Left lobe of liver (tissue), 2 donors: ENCODE data around the gene TTC3. TPM values are rescaled to one million over a fixed set of nuclear protein-coding genes. Genes with fewer than 3 reads are reported as not detected.
"Not testable (repeated sequence)": the region's sequence is repeated elsewhere in the genome, so short reads cannot be mapped to it uniquely, and the experiment has no call there.

Source experiments
- ATAC-seq: fragments of 200-7000 bp; cut with Tn5 transposase; one replicate; pipeline ENCODE4 v1.9.1; 2020; ENCODE audit warnings: mild to moderate bottlenecking, moderate library complexity
- DNase-seq: peaks from one replicate; pipeline ENCODE4 v3.0.0-alpha.2; 2020; ENCODE audit warnings: low spot score
- total RNA-seq: library from RNA; stranded (reverse); gene quantifications from one replicate; pipeline ENCODE4 v1.2.1, GENCODE V29; 2021
- donor health status: DM: no; HTN: no; CAD: no; lungs with moderate emphysema.
- donor health status: DM: no; HTN: yes; CAD: no.

Gene TTC3
- total RNA-seq, 1 donor from 2014 or later: 50.5 TPM

- ATAC-seq: peak; percentile 93
- peak; percentile 91 for DNase-seq
These were observed 148.1 kb downstream of the TTC3 start for GRCh38 chr21:37220981-37221664.

DNA sequence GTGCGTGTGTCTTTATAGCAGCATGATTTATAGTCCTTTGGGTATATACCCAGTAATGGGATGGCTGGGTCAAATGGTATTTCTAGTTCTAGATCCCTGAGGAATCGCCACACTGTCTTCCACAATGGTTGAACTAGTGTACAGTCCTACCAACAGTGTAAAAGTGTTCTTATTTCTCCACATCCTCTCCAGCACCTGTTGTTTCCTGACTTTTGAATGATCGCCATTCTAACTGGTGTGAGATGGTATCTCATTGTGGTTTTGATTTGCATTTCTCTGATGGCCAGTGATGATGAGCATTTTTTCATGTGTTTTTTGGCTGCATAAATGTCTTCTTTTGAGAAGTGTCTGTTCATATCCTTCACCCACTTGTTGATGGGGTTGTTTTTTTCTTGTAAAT lies 149.2 kb downstream of the TTC3 start:
- ATAC-seq, DNase-seq: not testable (repeated sequence)

GRCh38 chr21:37223804-37224345 lies 150.8 kb downstream of the TTC3 start:
- no peak for DNase-seq

DNA sequence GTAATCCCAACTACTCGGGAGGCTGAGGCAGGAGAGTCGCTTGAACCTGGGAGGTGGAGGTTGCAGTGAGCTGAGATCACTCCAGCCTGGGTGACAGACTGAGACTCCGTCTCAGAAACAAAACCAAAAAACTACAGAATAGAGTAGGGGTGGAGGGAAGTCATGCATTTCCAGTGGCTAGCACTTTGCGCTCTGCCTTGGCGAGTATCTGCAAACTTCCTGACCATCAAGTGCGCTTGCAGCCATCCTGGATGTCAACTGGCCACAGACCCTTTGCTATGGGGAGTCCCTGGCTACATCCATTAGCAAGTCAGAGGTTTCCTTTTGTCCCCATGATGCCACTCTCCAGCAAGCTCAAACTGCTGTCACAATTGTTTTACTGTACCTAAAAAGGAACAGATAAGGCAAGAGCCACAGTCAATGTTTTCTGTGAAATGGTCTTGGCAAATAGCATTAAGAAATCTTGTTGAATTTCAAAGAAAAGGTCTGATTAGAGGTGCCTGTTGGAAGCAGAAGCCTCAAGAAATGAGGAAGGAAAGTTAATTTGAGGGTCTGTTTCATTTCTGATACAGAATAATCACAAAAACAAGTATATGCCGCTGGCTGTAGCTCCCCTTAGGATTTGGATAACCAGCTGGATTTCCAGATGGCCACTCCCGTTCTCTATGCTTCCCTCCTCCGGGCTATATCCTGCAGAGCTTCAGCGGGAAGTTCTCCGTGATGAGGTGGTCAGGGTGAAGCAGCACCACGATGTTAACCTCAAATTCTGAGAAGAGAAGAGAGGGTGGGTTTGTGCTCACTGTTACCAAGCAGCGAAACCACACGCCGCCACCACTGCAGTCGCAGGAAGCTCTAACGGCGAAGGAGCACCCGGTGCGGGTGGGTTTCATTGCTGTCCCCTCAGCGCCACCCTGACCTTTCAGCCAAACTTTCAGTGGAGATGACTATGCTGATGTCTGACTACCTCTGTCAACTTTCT lies 152.1 kb downstream of the TTC3 start:
- no peak for ATAC-seq
- DNase-seq: no peak

More at GRCh38 chr21:37223804-37224345, 150.8 kb downstream of the TTC3 start:
- no peak for ATAC-seq

DNA sequence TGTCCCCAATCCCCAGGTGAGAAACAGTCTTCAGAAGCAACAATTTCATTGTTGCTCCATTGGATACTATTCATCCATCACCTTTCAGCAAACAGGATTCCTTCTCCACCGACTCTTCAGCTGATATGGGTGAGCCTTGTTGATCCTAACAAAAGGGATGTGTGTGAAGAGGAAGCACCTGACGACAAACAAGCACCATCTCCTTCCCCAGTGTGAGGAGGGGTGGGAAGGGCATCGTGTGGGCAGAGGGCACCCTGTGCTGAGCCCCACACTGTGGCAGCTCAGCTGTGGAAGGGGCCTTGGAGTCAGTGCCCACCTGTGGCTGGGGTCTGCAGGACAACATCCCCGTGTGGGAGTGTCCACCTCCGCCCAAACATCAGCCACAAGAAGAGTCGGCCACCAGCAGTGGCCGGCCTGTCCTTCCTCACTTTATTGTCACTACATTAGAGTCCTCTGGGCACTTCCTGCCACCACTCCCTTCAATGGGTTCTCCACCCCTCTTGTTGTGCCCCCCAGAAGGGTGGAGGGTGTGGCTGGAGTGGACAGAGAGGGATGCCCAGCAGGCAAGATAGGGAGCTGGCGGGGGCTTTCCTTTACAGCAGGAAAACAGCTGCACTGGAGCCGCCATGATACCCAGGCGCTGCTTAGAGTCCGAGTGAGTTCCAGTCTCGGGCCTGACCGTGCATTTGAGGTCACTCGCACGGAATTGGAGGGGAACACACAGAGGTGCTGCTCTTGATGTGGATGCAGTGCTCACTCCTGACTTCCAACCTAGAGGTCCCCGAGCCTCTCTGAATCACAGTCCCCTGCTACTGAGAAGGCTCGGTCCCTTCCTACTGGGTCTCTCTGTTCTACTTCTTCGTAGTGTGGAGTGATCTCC lies 153.2 kb downstream of the TTC3 start:
- no peak for ATAC-seq
- no peak for DNase-seq

DNA sequence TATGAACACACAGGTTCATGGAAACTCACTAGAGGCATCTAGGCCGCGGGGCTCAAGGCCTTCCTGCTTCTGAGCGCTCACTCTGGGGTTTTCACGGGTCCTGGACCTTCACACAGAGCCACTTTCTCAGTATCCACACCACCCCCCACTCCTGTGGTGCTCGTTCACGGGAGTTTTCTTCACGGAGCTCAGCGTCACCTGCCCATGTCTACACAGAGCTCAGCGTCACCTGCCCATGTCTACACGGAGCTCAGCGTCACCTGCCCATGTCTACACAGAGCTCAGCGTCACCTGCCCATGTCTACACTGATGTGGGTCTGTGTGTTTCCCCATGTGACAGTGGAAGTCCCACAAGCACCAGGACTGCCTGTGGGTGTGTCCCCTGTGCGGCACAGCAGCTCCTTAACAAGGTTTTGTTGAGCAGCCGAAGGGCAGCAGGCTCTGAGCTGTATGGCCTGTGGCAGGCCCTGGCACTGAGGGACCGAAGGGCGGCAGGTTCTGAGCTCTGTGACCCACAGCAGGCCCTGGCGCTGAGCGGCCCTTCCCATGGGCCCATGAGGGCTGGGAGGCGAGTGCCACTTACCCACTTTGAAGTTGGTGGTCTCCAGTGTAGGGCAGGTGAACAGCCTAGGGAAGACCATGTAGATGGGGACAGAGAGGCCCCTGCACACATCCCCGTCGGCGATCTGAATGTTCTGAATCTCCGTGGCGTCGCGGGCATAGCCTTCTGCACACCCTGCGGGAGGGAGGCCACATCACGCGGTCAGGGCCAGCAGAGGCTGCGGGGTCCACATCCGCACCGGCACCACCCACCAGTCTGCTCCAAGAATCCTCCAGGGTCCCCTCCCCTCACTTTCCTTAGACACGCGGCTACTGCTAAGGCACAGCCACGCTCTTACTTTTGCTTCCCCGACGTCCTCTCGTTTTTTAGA lies 154.3 kb downstream of the TTC3 start:
- DNase-seq: no peak
- ATAC-seq: no peak

- no peak for DNase-seq
These were observed 154.9 kb downstream of the TTC3 start for GRCh38 chr21:37228003-37228400.

GRCh38 chr21:37230632-37231248 lies 157.7 kb downstream of the TTC3 start:
- DNase-seq: no peak
- ATAC-seq: no peak

More at GRCh38 chr21:37228003-37228400, 154.9 kb downstream of the TTC3 start:
- no peak for ATAC-seq

- ATAC-seq (no peak), DNase-seq (no peak)
These were observed 158.2 kb downstream of the TTC3 start for GRCh38 chr21:37231249-37231645.

DNA sequence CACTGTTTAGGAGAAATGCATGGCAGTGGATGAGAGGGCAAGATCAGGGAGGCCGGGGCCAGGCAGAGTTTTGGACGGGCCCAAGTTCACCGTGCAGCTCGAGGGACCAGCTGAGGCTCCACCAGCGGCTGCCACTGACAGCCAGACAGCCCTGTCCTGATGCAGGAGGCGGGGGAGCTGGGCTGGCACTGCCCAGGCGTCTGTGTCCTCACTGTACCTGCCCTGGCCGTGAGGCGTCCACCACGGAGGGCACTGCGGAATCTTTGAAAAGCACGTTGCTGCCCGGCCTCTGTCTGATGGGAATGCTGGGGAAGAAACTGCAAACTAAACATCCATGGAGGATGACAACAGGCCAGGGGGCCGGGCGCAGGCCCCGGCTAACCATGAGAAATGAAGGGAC lies 158.6 kb downstream of the TTC3 start:
- DNase-seq: no peak

GRCh38 chr21:37232274-37233018 lies 159.4 kb downstream of the TTC3 start:
- DNase-seq (no peak), ATAC-seq (no peak)

More for the DNA sequence above, 158.6 kb downstream of the TTC3 start:
- ATAC-seq: no peak

DNA sequence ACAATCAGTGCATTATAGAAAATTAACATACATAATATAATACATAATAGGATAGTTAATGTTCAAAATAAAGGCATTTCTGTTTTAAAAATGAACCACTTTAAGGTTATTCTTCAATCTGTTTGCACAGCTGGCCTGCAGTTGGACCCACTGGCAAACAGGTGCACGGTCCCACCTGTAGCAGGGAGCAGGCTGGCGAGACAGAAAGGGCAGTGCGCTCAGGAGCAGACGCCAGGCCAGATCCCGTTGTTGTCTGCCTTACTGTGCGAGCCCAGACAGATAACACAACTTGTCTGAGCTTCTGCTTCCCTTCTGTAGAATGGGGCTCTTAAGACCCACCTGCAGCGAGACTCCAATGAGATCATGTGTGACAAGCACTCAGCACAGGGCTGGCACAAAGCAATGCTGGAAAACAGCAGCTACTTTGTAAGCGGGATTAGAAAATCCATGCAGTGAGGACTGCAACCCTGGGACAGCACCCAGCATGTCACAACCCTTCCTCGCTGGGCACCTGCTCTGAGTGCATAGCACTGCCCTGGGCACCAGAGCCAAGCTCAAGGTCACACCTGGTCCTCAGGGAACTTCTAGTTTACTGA lies 160.6 kb downstream of the TTC3 start:
- ATAC-seq (no peak), DNase-seq (no peak)

- DNase-seq: no peak
- ATAC-seq: no peak
These were observed 164.3 kb downstream of the TTC3 start for GRCh38 chr21:37237346-37237745.

DNA sequence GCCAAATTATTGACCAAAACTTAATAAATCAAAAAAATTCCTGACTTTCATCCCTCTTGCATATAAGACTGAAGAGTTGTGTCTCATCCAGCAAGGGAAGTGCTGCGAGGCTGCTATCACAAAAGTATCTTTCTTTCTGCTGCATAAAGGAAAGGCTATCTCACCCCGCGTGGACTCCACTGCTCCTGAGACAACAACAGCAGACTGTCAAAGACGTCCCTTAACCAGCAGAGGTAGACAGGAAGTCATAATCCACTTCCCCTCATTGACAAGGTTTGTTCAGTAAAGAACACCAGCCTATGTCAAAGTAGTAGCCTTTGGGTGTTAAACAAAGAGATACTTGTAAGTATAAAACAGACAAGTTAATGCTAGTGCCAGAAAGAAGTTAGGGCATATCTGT lies 164.7 kb downstream of the TTC3 start:
- DNase-seq (no peak), ATAC-seq (peak; percentile 13)

DNA sequence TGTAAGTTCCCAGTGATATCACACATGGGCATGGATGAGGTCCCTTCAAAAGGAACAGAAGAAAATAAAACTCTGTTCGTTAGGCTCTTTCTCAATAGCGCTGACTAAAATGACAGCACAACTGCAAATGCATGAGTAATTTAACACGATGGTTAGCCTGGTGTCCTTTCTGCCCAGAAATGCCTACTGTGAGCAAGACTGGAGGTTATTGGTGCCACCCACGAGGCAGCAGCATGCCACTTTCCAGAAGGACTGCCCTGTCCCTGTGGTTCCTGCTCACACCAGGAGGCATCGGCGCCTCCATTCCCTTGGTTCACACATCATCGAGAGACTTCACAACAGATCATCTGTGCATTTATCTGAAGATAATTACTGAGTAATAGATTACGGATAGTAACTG lies 167.9 kb downstream of the TTC3 start:
- no peak for ATAC-seq
- DNase-seq: no peak

DNA sequence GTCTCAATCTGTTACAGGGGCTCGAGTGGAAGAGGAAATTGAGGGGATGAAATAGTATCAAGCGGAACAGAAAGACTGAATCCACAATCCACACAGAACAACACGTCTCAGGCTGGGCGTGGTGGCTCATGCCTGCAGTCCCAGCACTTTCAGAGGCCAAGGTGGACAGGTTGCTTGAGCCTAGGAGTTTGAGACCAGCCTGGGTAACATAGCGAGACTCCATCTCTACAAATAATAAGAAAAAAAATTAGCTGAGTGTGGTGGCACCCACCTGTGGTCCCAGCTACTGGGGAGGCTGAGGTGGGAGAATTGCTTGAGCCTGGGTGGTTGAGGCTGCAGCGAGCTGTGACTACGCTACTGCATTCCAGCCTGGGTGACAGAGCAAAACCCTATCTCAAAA lies 168.4 kb downstream of the TTC3 start:
- DNase-seq (no peak), ATAC-seq (no peak)

- DNase-seq: no peak
- ATAC-seq: no peak
These were observed 170.9 kb downstream of the TTC3 start for GRCh38 chr21:37243961-37244360.

GRCh38 chr21:37244501-37245095 lies 171.5 kb downstream of the TTC3 start:
- ATAC-seq: no peak
- DNase-seq: no peak
